Prostate gland (tissue), 2 donors: Measurements from ENCODE around the gene CERS6. TPM values are rescaled to one million over a fixed set of nuclear protein-coding genes. Genes with fewer than 3 reads are reported as not detected.

Experiments used
- DNase-seq: peaks from one replicate; pipeline ENCODE4 v3.0.0-alpha.2; 2019; ENCODE audit warnings: low spot score
- H3K27ac ChIP-seq, 2 donors: fragments of 200-600 bp; sonication (generic); 2 replicates each; pipeline ENCODE4 v1.5.1; 2017 to 2019
- H3K27me3 ChIP-seq: fragments of 200-600 bp; sonication (generic); replicated peaks from 2 replicates; pipeline ENCODE4 v1.5.1; 2019; ENCODE audit not compliant: insufficient read depth
- H3K36me3 ChIP-seq, 2 donors: fragments of 200-600 bp; sonication (generic); 1 replicate in 1 of 2; 2 replicates in 1 of 2; pipeline versions ENCODE4 v1.5.1 to v1.8.1; 2017 to 2019
- H3K4me1 ChIP-seq: fragments of 200-600 bp; sonication (generic); replicated peaks from 2 replicates; pipeline ENCODE4 v1.5.1; 2019
- H3K4me3 ChIP-seq, 2 donors: fragments of 200-600 bp; sonication (generic); 2 replicates each; pipeline ENCODE4 v1.5.1; 2017 to 2019
- H3K9me3 ChIP-seq: fragments of 200-600 bp; sonication (generic); 2 replicates; pipeline ENCODE4 v1.5.1; 2017
- CTCF ChIP-seq, 4 experiments: fragments of 200-600 bp in 2 of 4; fragments of 450-650 bp in 2 of 4; sonication (generic) in 2 of 4; IDR thresholded peaks; 1 replicate in 3 of 4; 2 replicates in 1 of 4; pipeline ENCODE4 v1.5.1; 2016 to 2019; ENCODE audit warnings: antibody characterized with exemption in 4 of 4, mild to moderate bottlenecking in 2 of 4, moderate library complexity in 2 of 4
- POLR2A ChIP-seq: fragments of 450-650 bp; IDR thresholded peaks from one replicate; pipeline ENCODE4 v1.6.1; 2016; ENCODE audit warnings: antibody characterized with exemption, mild to moderate bottlenecking
- POLR2AphosphoS5 ChIP-seq: sonication (generic); formaldehyde crosslinking; IDR thresholded peaks from one replicate; pipeline ENCODE4 v1.6.1; 2017; ENCODE audit warnings: antibody characterized with exemption
- WGBS: methylation state at CpG from one replicate; pipeline ENCODE4 v1.1.5; 2018; 5-methylcytosine and 5-hydroxymethylcytosine counted together
- intact Hi-C: fragments of 100-400 bp; cut with DNase I; formaldehyde crosslinking; loops from one replicate; pipeline ENCODE4 v1.14.2; 2022
- total RNA-seq, 2 donors: library from RNA; depleted of rRNA; stranded (reverse); fragments of >200 nt; gene quantifications; one replicate each; pipeline ENCODE4 v1.1.0, GENCODE V29; 2016

CERS6 gene
- total RNA-seq, 2 donors from 2014 or later, result 30.1 to 67.8 TPM

- H3K4me1 ChIP-seq, result no peaks in the 10 kb centered on the region
- no peak overlapping the region for H3K27ac ChIP-seq
- H3K9me3 ChIP-seq, result no peaks in the 10 kb centered on the region
- WGBS, result 87% methylated on average over 2 of the region's 2 CpGs
- no peak for TF ChIP-seq POLR2AphosphoS5
- no peak for TF ChIP-seq CTCF (IDR thresholded peaks at IDR 0.05)
- TF ChIP-seq POLR2A, result no peak
- H3K36me3 ChIP-seq, result no peaks in the 10 kb centered on the region
- intact Hi-C loops, result no loop called here
- DNase-seq, result no peak
- no peaks in the 10 kb centered on the region for H3K27me3 ChIP-seq
- no peak overlapping the region for H3K4me3 ChIP-seq
Measured at GRCh38 chr2:168773128-168773527, 317.1 kb downstream of the CERS6 start.

GRCh38 chr2:168773719-168774521 is 317.8 kb downstream of the CERS6 start:
- TF ChIP-seq POLR2A, result no peak
- TF ChIP-seq CTCF (IDR thresholded peaks at IDR 0.05), result peak; percentile 15 to 70 (median 54)
- no peak for TF ChIP-seq POLR2AphosphoS5
- Histone ChIP-seq H3K9me3 (no peaks in the 10 kb centered on the region), H3K4me3 (no peak overlapping the region), H3K4me1 (no peaks in the 10 kb centered on the region), H3K27ac (no peak overlapping the region), H3K36me3 (no peaks in the 10 kb centered on the region), H3K27me3 (no peaks in the 10 kb centered on the region)
- 61% methylated on average over 9 of the region's 9 CpGs for WGBS
- intact Hi-C loops, result no loop called here
- DNase-seq, result peak; percentile 42

- no peaks in the 10 kb centered on the region for H3K27me3 ChIP-seq
- no peak for TF ChIP-seq CTCF (IDR thresholded peaks at IDR 0.05)
- no peak for TF ChIP-seq POLR2A
- TF ChIP-seq POLR2AphosphoS5, result no peak
- intact Hi-C loops, result no loop called here
- no peak overlapping the region for H3K4me3 ChIP-seq
- no peaks in the 10 kb centered on the region for H3K9me3 ChIP-seq
- no peak for DNase-seq
- WGBS, result 0% methylated on average over 1 of the region's 1 CpG
- H3K4me1 ChIP-seq, result no peaks in the 10 kb centered on the region
- no peak overlapping the region for H3K27ac ChIP-seq
- H3K36me3 ChIP-seq, result no peaks in the 10 kb centered on the region
Measured at GRCh38 chr2:168775837-168776236, 319.8 kb downstream of the CERS6 start.

GRCh38 chr2:168780669-168781071 is 324.6 kb downstream of the CERS6 start:
- no peak for DNase-seq
- intact Hi-C loops, result no loop called here
- WGBS, result 74% methylated on average over 1 of the region's 1 CpG
- no peaks in the 10 kb centered on the region for H3K9me3 ChIP-seq
- no peak overlapping the region for H3K4me3 ChIP-seq
- no peaks in the 10 kb centered on the region for H3K4me1 ChIP-seq
- H3K27me3 ChIP-seq, result no peaks in the 10 kb centered on the region
- no peak overlapping the region for H3K27ac ChIP-seq
- TF ChIP-seq POLR2A (no peak), POLR2AphosphoS5 (no peak), CTCF (IDR thresholded peaks at IDR 0.05) (no peak)
- H3K36me3 ChIP-seq, result no peaks in the 10 kb centered on the region

GRCh38 chr2:168781191-168781817 is 325.2 kb downstream of the CERS6 start:
- Histone ChIP-seq H3K27me3 (no peaks in the 10 kb centered on the region), H3K4me3 (no peak overlapping the region), H3K36me3 (no peaks in the 10 kb centered on the region), H3K9me3 (no peaks in the 10 kb centered on the region), H3K27ac (no peak overlapping the region), H3K4me1 (no peaks in the 10 kb centered on the region)
- TF ChIP-seq POLR2A (no peak), CTCF (IDR thresholded peaks at IDR 0.05) (no peak), POLR2AphosphoS5 (no peak)
- intact Hi-C loops, result no loop called here
- 73% methylated on average over 2 of the region's 2 CpGs for WGBS
- DNase-seq, result no peak
